ENCODE results near the gene ZKSCAN7.

DNA sequence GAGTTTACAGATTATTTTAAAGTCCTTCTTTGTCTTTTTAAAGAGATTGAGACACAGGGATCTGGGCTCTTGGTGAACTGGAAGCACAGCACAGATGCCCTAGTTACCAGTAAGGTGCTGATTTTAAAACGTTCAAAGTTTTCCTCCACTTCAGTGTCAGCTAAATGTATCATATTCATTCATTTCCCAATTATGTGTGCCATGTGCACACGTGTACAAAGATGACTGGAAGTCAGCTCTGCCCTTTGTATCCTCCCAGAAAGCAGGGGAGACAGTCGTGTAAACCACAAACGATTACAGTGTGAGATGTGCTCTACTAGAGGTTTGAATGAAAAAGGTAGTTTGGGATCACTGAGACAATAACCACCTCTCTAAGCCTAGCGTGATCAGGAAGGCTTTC, 730 bp downstream of the ZKSCAN7 start:
- TF ChIP-seq POLR2A (IDR thresholded peaks at IDR 0.05) (no peak), POLR2AphosphoS5 (IDR thresholded peaks at IDR 0.05; ENCODE audit: insufficient read depth in 1 of 2, low read depth in 1 of 2) (no peak)
